ENCODE data around the gene SPSB4. TPM values are rescaled to one million over a fixed set of nuclear protein-coding genes. Genes with fewer than 3 reads are reported as not detected.

The SPSB4 gene
- total and polyA plus RNA-seq, 2 donors (not counting 1 experiment from before 2014, with no cell fraction given), result not detected

DNA sequence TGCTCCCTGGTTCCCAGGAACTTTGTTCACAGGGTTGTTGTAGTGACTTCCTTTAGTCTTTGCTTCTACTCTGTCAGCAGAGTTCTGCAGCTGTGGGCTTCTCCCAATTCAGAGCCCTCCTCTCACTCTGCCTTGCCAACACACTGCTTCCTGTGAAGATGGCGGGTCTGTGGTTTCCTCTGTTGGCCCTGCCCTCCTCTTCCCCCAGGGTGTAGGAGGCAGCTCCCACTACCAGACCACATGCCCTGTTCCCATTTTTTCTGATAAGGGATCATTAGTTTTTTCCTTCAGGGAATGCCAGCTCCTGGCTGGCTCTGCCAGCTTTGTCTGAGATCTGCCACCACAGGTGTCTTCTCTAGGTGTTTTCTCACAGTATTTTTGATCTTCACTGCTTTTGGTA, 12.7 kb downstream of the SPSB4 start:
- Histone ChIP-seq H3K4me2 (ENCODE audit: extremely low read depth, insufficient read depth, low read length) (no peak overlapping the region), H3K36me3 (ENCODE audit: control insufficient read depth, insufficient read depth, low read length) (no peaks in the 10 kb centered on the region), H2AFZ (ENCODE audit: low read length) (no peak overlapping the region), H3K9me3 (ENCODE audit: control insufficient read depth, insufficient read depth, low read depth, low read length) (no peaks in the 10 kb centered on the region), H3K27me3 (ENCODE audit: control insufficient read depth, insufficient read depth, low read length) (no peaks in the 10 kb centered on the region), H3K4me3 (replicated peaks in 1 of 4; ENCODE audit: control extremely low read depth in 1 of 4, insufficient read depth in 1 of 4, low read depth in 3 of 4, low read length in 4 of 4) (no peak overlapping the region), H3K27ac (ENCODE audit: insufficient read depth, low read length) (no peak overlapping the region), H3K4me1 (ENCODE audit: control insufficient read depth, extremely low read depth, insufficient read depth, low read length) (no peaks in the 10 kb centered on the region), H3K9ac (ENCODE audit: insufficient read depth, low read length) (no peak overlapping the region), H3K79me2 (ENCODE audit: control insufficient read depth, insufficient read depth, low read length) (no peaks in the 10 kb centered on the region), H4K20me1 (ENCODE audit: control insufficient read depth, extremely low read depth, insufficient read depth, low read length) (no peaks in the 10 kb centered on the region)
- no peak for TF ChIP-seq CTCF (conservative IDR thresholded peaks at IDR 0.05 in 1 of 2, IDR thresholded peaks at IDR 0.05 in 1 of 2; ENCODE audit: low read depth in 1 of 2, low read length in 2 of 2)
- TF ChIP-seq EZH2 (IDR thresholded peaks at IDR 0.05; ENCODE audit: low read length, missing control alignments), result no peak
- DNase-seq (ENCODE audit: low read depth in 2 of 2), result no peak

DNA sequence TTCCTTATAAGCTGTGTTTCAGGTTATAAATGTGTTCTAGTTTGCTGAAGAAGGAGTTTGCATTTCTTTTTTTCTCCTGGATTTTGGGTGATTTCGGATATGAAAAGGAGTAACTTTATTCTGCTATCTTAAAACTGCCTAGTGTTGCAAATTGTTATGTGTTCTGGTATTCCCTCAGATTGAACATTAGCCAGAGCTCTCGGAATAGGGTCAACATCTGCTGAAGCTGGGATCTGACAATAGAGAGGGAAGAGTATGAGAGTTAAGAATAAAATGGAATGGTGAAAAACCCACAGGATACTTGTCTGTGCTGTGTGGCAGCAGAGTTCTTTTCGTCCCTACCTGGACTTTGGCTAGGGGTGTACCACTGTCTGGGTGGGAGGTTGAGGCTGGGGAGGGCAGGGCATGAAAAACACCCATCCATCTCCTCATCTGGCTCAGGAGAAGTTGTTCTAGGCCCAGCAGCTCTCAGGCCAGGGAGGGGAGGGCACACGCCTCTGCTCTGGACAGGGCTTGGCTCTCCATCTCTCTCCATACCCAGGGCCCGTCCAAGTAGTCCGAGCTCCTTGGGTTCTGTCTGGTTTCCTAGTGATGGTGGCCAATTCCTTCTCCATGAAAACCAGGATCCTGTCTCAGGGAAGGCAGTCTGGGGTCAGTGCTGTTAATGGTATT, 13.2 kb downstream of the SPSB4 start:
- H3K27me3 ChIP-seq (ENCODE audit: control insufficient read depth, insufficient read depth, low read length), result no peaks in the 10 kb centered on the region
- no peak overlapping the region for H3K4me3 ChIP-seq (replicated peaks in 1 of 4; ENCODE audit: control extremely low read depth in 1 of 4, insufficient read depth in 1 of 4, low read depth in 3 of 4, low read length in 4 of 4)
- H3K9me3 ChIP-seq (ENCODE audit: control insufficient read depth, insufficient read depth, low read depth, low read length), result no peaks in the 10 kb centered on the region
- no peaks in the 10 kb centered on the region for H3K4me1 ChIP-seq (ENCODE audit: control insufficient read depth, extremely low read depth, insufficient read depth, low read length)
- DNase-seq (ENCODE audit: low read depth in 2 of 2), result no peak
- no peak overlapping the region for H3K9ac ChIP-seq (ENCODE audit: insufficient read depth, low read length)
- H3K4me2 ChIP-seq (ENCODE audit: extremely low read depth, insufficient read depth, low read length), result no peak overlapping the region
- H3K27ac ChIP-seq (ENCODE audit: insufficient read depth, low read length), result no peak overlapping the region
- no peak overlapping the region for H2AFZ ChIP-seq (ENCODE audit: low read length)
- H4K20me1 ChIP-seq (ENCODE audit: control insufficient read depth, extremely low read depth, insufficient read depth, low read length), result no peaks in the 10 kb centered on the region
- TF ChIP-seq CTCF (conservative IDR thresholded peaks at IDR 0.05 in 1 of 2, IDR thresholded peaks at IDR 0.05 in 1 of 2; ENCODE audit: low read depth in 1 of 2, low read length in 2 of 2) (no peak), EZH2 (IDR thresholded peaks at IDR 0.05; ENCODE audit: low read length, missing control alignments) (no peak)
- no peaks in the 10 kb centered on the region for H3K36me3 ChIP-seq (ENCODE audit: control insufficient read depth, insufficient read depth, low read length)
- H3K79me2 ChIP-seq (ENCODE audit: control insufficient read depth, insufficient read depth, low read length), result no peaks in the 10 kb centered on the region

DNA sequence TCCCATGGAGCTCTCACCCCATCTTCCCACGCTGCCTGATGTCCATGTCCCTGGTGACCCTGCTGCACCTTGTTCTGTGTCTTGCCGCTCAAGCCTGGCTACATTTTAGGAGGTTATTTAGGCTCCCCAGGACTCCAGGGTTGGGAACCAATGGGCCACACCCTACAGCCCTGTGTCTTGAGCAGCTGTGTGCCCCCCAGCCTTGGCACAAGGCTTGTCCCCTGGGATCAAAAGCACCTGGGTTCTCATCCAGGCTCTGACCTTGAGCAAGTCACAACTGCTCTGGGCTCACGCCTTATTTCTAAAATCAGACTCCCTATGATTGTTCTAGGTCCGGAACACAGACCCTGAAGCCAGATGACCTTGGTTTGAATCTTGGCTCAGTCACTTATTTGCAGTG, 14.1 kb downstream of the SPSB4 start:
- Histone ChIP-seq H2AFZ (ENCODE audit: low read length) (no peak overlapping the region), H3K36me3 (ENCODE audit: control insufficient read depth, insufficient read depth, low read length) (no peaks in the 10 kb centered on the region), H3K27me3 (ENCODE audit: control insufficient read depth, insufficient read depth, low read length) (no peaks in the 10 kb centered on the region), H3K4me3 (replicated peaks in 1 of 4; ENCODE audit: control extremely low read depth in 1 of 4, insufficient read depth in 1 of 4, low read depth in 3 of 4, low read length in 4 of 4) (no peak overlapping the region), H3K9ac (ENCODE audit: insufficient read depth, low read length) (no peak overlapping the region), H3K9me3 (ENCODE audit: control insufficient read depth, insufficient read depth, low read depth, low read length) (no peaks in the 10 kb centered on the region), H3K4me2 (ENCODE audit: extremely low read depth, insufficient read depth, low read length) (no peak overlapping the region), H3K27ac (ENCODE audit: insufficient read depth, low read length) (no peak overlapping the region), H3K79me2 (ENCODE audit: control insufficient read depth, insufficient read depth, low read length) (no peaks in the 10 kb centered on the region), H3K4me1 (ENCODE audit: control insufficient read depth, extremely low read depth, insufficient read depth, low read length) (no peaks in the 10 kb centered on the region), H4K20me1 (ENCODE audit: control insufficient read depth, extremely low read depth, insufficient read depth, low read length) (no peaks in the 10 kb centered on the region)
- TF ChIP-seq EZH2 (IDR thresholded peaks at IDR 0.05; ENCODE audit: low read length, missing control alignments) (no peak), CTCF (conservative IDR thresholded peaks at IDR 0.05 in 1 of 2, IDR thresholded peaks at IDR 0.05 in 1 of 2; ENCODE audit: low read depth in 1 of 2, low read length in 2 of 2) (no peak)
- DNase-seq (ENCODE audit: low read depth in 2 of 2), result no peak
